ENCODE results near the gene RND1.

The RND1 gene

DNA sequence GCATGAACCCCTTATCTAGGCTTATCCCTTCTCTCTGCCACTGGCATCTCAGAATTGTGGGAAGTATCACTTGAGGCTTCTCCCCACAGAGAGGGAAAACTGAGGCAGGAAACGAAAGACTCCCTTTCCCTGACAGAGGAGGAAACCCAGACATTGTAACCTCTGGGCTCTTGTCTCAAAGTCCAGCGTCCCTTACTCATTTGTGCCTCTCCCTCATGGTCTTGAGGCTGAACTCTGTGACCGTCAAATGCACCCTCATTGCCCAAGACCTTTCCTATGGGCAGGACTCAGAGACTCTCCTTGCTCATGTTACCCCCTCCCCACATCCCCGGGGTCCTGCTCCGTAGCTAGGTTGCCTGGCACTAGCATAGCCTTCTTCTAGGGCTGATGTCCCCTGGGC lies 43.5 kb downstream of the RND1 start:
- no peak for TF ChIP-seq PAX5 (IDR thresholded peaks at IDR 0.05; ENCODE audit: insufficient read depth, low read length, severe bottlenecking)
- TF ChIP-seq TAF1 (IDR thresholded peaks at IDR 0.05; ENCODE audit: low read depth, low read length), result no peak
- no peak for TF ChIP-seq POU2F2 (IDR thresholded peaks at IDR 0.05; ENCODE audit: low read depth, low read length)
- TF ChIP-seq SPI1 (IDR thresholded peaks at IDR 0.05; ENCODE audit: low read depth, low read length), result no peak
- TF ChIP-seq POLR2AphosphoS5 (IDR thresholded peaks at IDR 0.05; ENCODE audit: low read depth, low read length), result no peak
- no peak for TF ChIP-seq POLR2A (IDR thresholded peaks at IDR 0.05; ENCODE audit: low read depth, low read length)
- no peak for FAIRE-seq
- no peak for DNase-seq (ENCODE audit: insufficient read length, low spot score)

GRCh38 chr12:48819986-48820725 lies 45.5 kb downstream of the RND1 start:
- no peak for TF ChIP-seq TAF1 (IDR thresholded peaks at IDR 0.05; ENCODE audit: low read depth, low read length)
- no peak for TF ChIP-seq POU2F2 (IDR thresholded peaks at IDR 0.05; ENCODE audit: low read depth, low read length)
- TF ChIP-seq SPI1 (IDR thresholded peaks at IDR 0.05; ENCODE audit: low read depth, low read length), result no peak
- TF ChIP-seq POLR2AphosphoS5 (IDR thresholded peaks at IDR 0.05; ENCODE audit: low read depth, low read length), result no peak
- TF ChIP-seq PAX5 (IDR thresholded peaks at IDR 0.05; ENCODE audit: insufficient read depth, low read length, severe bottlenecking), result no peak
- TF ChIP-seq POLR2A (IDR thresholded peaks at IDR 0.05; ENCODE audit: low read depth, low read length), result no peak
- DNase-seq (ENCODE audit: insufficient read length, low spot score), result no peak
- FAIRE-seq, result no peak

GRCh38 chr12:48818831-48819590 lies 46.7 kb downstream of the RND1 start:
- TF ChIP-seq TAF1 (IDR thresholded peaks at IDR 0.05; ENCODE audit: low read depth, low read length) (no peak), POLR2AphosphoS5 (IDR thresholded peaks at IDR 0.05; ENCODE audit: low read depth, low read length) (no peak), POLR2A (IDR thresholded peaks at IDR 0.05; ENCODE audit: low read depth, low read length) (no peak), SPI1 (IDR thresholded peaks at IDR 0.05; ENCODE audit: low read depth, low read length) (no peak), PAX5 (IDR thresholded peaks at IDR 0.05; ENCODE audit: insufficient read depth, low read length, severe bottlenecking) (no peak), POU2F2 (IDR thresholded peaks at IDR 0.05; ENCODE audit: low read depth, low read length) (no peak)
- DNase-seq (ENCODE audit: insufficient read length, low spot score) (no peak), FAIRE-seq (no peak)

GRCh38 chr12:48817873-48818830 lies 47.5 kb downstream of the RND1 start, which contains the start of gene CACNB3:
CACNB3 (plus strand) TSS chr12:48818496; CDS start chr12:48818930, 434 bp downstream.
- no peak for TF ChIP-seq POU2F2 (IDR thresholded peaks at IDR 0.05; ENCODE audit: low read depth, low read length)
- DNase-seq (ENCODE audit: insufficient read length, low spot score) (peak; percentile 81), FAIRE-seq (peak; percentile 81)

DNA sequence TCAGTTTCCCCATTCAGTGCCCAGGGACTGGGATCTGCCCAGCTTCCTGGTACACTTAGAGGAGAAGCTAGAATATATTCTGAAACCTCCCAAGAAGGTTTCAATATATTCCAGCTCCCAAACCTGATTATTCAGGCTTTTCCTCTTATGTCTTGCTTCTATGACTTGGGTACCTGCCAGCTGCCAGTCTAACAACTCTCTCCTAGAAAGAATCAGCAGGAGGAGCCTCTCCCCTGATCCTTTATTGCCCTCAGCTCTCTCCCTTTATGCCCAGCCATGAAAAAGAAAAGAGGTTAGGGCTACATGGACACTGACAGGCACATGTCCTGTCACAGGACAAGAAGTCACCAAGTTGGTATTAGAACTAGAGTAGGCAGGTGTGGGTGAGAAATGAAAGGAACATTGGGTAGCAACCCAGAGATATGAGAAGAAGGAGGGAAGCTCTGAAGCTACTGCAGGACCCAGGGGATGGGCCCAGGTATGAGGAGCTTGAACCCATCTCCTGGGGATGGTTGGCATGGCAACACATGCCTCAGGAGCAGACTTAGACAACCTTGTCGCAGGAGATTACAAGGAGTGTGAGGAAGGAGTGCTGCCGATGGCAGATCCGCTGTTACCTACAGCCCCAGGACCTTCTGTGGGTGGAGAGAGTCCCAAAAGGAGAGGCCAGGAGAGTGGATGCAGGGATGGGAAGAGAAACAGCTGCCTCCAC lies 49.4 kb downstream of the RND1 start:
- no peak for TF ChIP-seq SPI1 (IDR thresholded peaks at IDR 0.05; ENCODE audit: low read depth, low read length)
- TF ChIP-seq POU2F2 (IDR thresholded peaks at IDR 0.05; ENCODE audit: low read depth, low read length), result no peak
- TF ChIP-seq POLR2A (IDR thresholded peaks at IDR 0.05; ENCODE audit: low read depth, low read length), result no peak
- no peak for TF ChIP-seq POLR2AphosphoS5 (IDR thresholded peaks at IDR 0.05; ENCODE audit: low read depth, low read length)
- no peak for TF ChIP-seq TAF1 (IDR thresholded peaks at IDR 0.05; ENCODE audit: low read depth, low read length)
- no peak for TF ChIP-seq PAX5 (IDR thresholded peaks at IDR 0.05; ENCODE audit: insufficient read depth, low read length, severe bottlenecking)
- FAIRE-seq (peak; percentile 43), DNase-seq (ENCODE audit: insufficient read length, low spot score) (no peak)

DNA sequence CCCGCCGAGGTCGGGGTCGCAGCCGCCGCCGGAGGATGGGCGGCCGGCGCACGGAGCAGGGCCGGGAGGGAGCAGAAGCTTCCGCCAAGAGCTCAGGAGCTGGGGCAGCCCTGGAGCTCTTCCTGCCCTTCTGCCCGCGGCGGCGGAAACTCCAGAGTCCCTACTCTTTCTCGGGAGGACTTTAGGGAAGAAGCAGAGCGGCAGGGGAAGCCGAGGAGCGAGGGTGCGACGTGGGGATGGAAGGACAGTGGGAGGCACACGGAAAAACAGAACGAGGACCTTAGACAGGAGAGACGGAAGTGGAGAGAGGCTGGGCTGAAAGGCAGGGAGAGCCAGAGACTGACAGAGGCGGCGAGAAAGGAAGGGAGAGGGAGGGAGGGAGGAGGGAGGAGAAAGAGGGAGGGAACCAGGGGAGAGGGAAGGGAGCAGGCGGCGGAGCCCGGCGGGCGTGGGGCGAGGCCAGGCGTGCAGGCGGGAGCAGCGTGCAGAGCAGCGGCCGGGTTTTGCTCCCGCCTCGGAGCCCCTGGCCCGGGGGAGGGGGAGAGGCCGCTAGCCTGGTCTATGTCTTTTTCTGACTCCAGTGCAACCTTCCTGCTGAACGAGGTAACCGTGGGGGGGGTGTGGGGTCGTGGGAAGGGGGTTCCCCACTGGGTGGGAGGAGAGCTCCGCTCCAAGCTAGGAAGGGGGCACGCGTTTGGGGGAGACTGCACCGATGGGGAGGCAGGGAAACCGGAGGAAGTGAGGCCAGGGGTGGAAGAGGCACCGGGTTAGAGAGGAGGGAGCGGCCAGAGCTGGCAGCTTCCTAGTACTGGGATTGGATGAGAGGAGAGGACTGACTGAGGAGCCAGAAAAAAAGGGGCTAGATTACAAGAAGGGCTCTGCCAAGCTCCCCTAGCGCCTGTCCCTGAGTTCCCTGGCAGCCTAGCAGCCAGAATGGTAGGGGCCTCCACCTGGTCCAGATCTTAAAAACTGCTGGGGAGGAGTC lies 50.3 kb downstream of the RND1 start:
- FAIRE-seq, result peak; percentile 71
- DNase-seq (ENCODE audit: insufficient read length, low spot score), result no peak
- TF ChIP-seq PAX5 (IDR thresholded peaks at IDR 0.05; ENCODE audit: insufficient read depth, low read length, severe bottlenecking) (no peak), POU2F2 (IDR thresholded peaks at IDR 0.05; ENCODE audit: low read depth, low read length) (no peak), POLR2A (IDR thresholded peaks at IDR 0.05; ENCODE audit: low read depth, low read length) (no peak), SPI1 (IDR thresholded peaks at IDR 0.05; ENCODE audit: low read depth, low read length) (no peak), TAF1 (IDR thresholded peaks at IDR 0.05; ENCODE audit: low read depth, low read length) (no peak)

GRCh38 chr12:48814262-48815125 lies 51.2 kb downstream of the RND1 start:
- FAIRE-seq, result peak; percentile 95

More at GRCh38 chr12:48814262-48815125, 51.2 kb downstream of the RND1 start:
- peak; percentile 96 for DNase-seq (ENCODE audit: insufficient read length, low spot score)
- no peak for TF ChIP-seq TAF1 (IDR thresholded peaks at IDR 0.05; ENCODE audit: low read depth, low read length)
- no peak for TF ChIP-seq POLR2A (IDR thresholded peaks at IDR 0.05; ENCODE audit: low read depth, low read length)
- TF ChIP-seq POLR2AphosphoS5 (IDR thresholded peaks at IDR 0.05; ENCODE audit: low read depth, low read length), result no peak
- no peak for TF ChIP-seq SPI1 (IDR thresholded peaks at IDR 0.05; ENCODE audit: low read depth, low read length)
- no peak for TF ChIP-seq POU2F2 (IDR thresholded peaks at IDR 0.05; ENCODE audit: low read depth, low read length)
- no peak for TF ChIP-seq PAX5 (IDR thresholded peaks at IDR 0.05; ENCODE audit: insufficient read depth, low read length, severe bottlenecking)

Measured in GM12891 (cell line).